WTC11 (cell line): ENCODE data around the gene MAST4. TPM values are rescaled to one million over a fixed set of nuclear protein-coding genes. Genes with fewer than 3 reads are reported as not detected.

Experiments used
- ATAC-seq: fragments of 200-7000 bp; cut with Tn5 transposase; 2 replicates; pipeline ENCODE4 v1.10.0; 2021; ENCODE audit warnings: mild to moderate bottlenecking, moderate library complexity
- CTCF ChIA-PET: fragments of 300-600 bp; sonication (Branson Sonifier 250); formaldehyde crosslinking; loops from one replicate; lab custom pipeline; 2021; ENCODE audit warnings: antibody characterized with exemption; lab: Charles Lee
- POLR2A ChIA-PET: fragments of 350-600 bp; sonication (Branson Sonifier 250); formaldehyde crosslinking; loops from one replicate; lab custom pipeline; 2021; ENCODE audit warnings: antibody characterized with exemption; lab: Charles Lee
- DNase-seq: peaks from one replicate; pipeline ENCODE4 v3.0.0; 2021; ENCODE audit warnings: low spot score
- H3K27ac Mint-ChIP-seq: 2 replicates; pipeline ENCODE4 v1.8.0; 2021; ENCODE audit warnings: mixed read lengths
- H3K27me3 Mint-ChIP-seq: 2 replicates; pipeline ENCODE4 v1.8.0; 2021; ENCODE audit warnings: low read depth, mild to moderate bottlenecking, moderate library complexity, mixed read lengths
- H3K36me3 Mint-ChIP-seq: 2 replicates; pipeline ENCODE4 v1.8.0; 2021; ENCODE audit warnings: mixed read lengths
- H3K4me1 Mint-ChIP-seq: 2 replicates; pipeline ENCODE4 v1.8.0; 2022; ENCODE audit warnings: mixed read lengths
- H3K4me3 Mint-ChIP-seq: 2 replicates; pipeline ENCODE4 v1.8.0; 2021; ENCODE audit warnings: mild to moderate bottlenecking, moderate library complexity, mixed read lengths
- H3K9me3 Mint-ChIP-seq: 2 replicates; pipeline ENCODE4 v1.8.0; 2021; ENCODE audit warnings: mixed read lengths
- AFF4 ChIP-seq: sonication (generic); formaldehyde crosslinking; IDR thresholded peaks from 2 replicates; pipeline ENCODE4 v1.8.1; 2023; ENCODE audit warnings: mild to moderate bottlenecking, missing genetic modification reagents, borderline replicate concordance
- CBFB ChIP-seq: sonication (generic); formaldehyde crosslinking; IDR thresholded peaks from 2 replicates; pipeline ENCODE4 v1.8.1; 2022; ENCODE audit warnings: mild to moderate bottlenecking, low read depth, missing genetic modification reagents
- ELF4 ChIP-seq: sonication (generic); formaldehyde crosslinking; IDR thresholded peaks from 2 replicates; pipeline ENCODE4 v1.8.1; 2022; ENCODE audit warnings: low read depth, mild to moderate bottlenecking, moderate library complexity, missing genetic modification reagents
- FOXP1 ChIP-seq: sonication (generic); formaldehyde crosslinking; IDR thresholded peaks from 2 replicates; pipeline ENCODE4 v1.8.0; 2022; ENCODE audit warnings: missing genetic modification reagents, mild to moderate bottlenecking, moderate library complexity, borderline replicate concordance
- GTF2I ChIP-seq: fragments of 250-450 bp; sonication (Bioruptor Pico); conservative IDR thresholded peaks from 2 replicates; pipeline ENCODE4 v1.4.0; 2021; ENCODE audit warnings: mild to moderate bottlenecking
- IRF2 ChIP-seq: sonication (generic); formaldehyde crosslinking; IDR thresholded peaks from 2 replicates; pipeline ENCODE4 v1.8.0; 2022; ENCODE audit warnings: low read depth, missing genetic modification reagents, borderline replicate concordance
- JUN ChIP-seq: sonication (generic); formaldehyde crosslinking; IDR thresholded peaks from 2 replicates; pipeline ENCODE4 v1.8.0; 2023; ENCODE audit warnings: mild to moderate bottlenecking, missing genetic modification reagents
- MLX ChIP-seq: sonication (generic); formaldehyde crosslinking; IDR thresholded peaks from 2 replicates; pipeline ENCODE4 v1.8.1; 2023; ENCODE audit warnings: mild to moderate bottlenecking, missing genetic modification reagents, moderate library complexity
- NR2C2 ChIP-seq: sonication (generic); formaldehyde crosslinking; IDR thresholded peaks from 2 replicates; pipeline ENCODE4 v1.8.0; 2022; ENCODE audit warnings: mild to moderate bottlenecking, missing genetic modification reagents
- OVOL2 ChIP-seq: fragments of 250-450 bp; sonication (Bioruptor Pico); IDR thresholded peaks from 2 replicates; pipeline ENCODE4 v1.9.0; 2021; ENCODE audit warnings: mild to moderate bottlenecking, borderline replicate concordance
- PREB ChIP-seq: sonication (generic); formaldehyde crosslinking; IDR thresholded peaks from 2 replicates; pipeline ENCODE4 v1.8.1; 2022; ENCODE audit warnings: mild to moderate bottlenecking, missing genetic modification reagents, moderate library complexity, borderline replicate concordance
- SMAD3 ChIP-seq: sonication (generic); formaldehyde crosslinking; IDR thresholded peaks from 2 replicates; pipeline ENCODE4 v1.8.0; 2022; ENCODE audit warnings: missing genetic modification reagents, mild to moderate bottlenecking, borderline replicate concordance
- TCF7 ChIP-seq: sonication (generic); formaldehyde crosslinking; IDR thresholded peaks from 2 replicates; pipeline ENCODE4 v1.8.0; 2022; ENCODE audit warnings: mild to moderate bottlenecking, low read depth, missing genetic modification reagents, moderate library complexity
- TP53 ChIP-seq: sonication (generic); formaldehyde crosslinking; IDR thresholded peaks from 2 replicates; pipeline ENCODE4 v1.8.1; 2023; ENCODE audit warnings: mild to moderate bottlenecking, missing genetic modification reagents
- USF2 ChIP-seq: sonication (generic); formaldehyde crosslinking; IDR thresholded peaks from 2 replicates; pipeline ENCODE4 v1.8.1; 2023; ENCODE audit warnings: mild to moderate bottlenecking, missing genetic modification reagents, moderate library complexity
- ZNF138 ChIP-seq: sonication (generic); formaldehyde crosslinking; conservative IDR thresholded peaks from 2 replicates; pipeline ENCODE4 v1.8.1; 2022; ENCODE audit warnings: mild to moderate bottlenecking, moderate library complexity, missing genetic modification reagents
- ZNF263 ChIP-seq: sonication (generic); formaldehyde crosslinking; IDR thresholded peaks from 2 replicates; pipeline ENCODE4 v1.8.1; 2022; ENCODE audit warnings: low read depth, mild to moderate bottlenecking, moderate library complexity, missing genetic modification reagents
- ZNF671 ChIP-seq: fragments of 250-450 bp; sonication (Bioruptor Pico); IDR thresholded peaks from 2 replicates; pipeline ENCODE4 v1.8.0; 2021; ENCODE audit warnings: mild to moderate bottlenecking
- total RNA-seq: library from RNA; stranded (reverse); gene quantifications from 3 replicates; pipeline ENCODE4 v1.2.3, GENCODE V29; 2021
- TF ChIP-seq, protein P1 (sequence below): fragments of 250-450 bp; sonication (Bioruptor Pico); IDR thresholded peaks from 2 replicates; pipeline ENCODE4 v1.9.0; 2021; ENCODE audit warnings: mild to moderate bottlenecking, borderline replicate concordance
- TF ChIP-seq, protein P2 (sequence below): sonication (generic); formaldehyde crosslinking; IDR thresholded peaks from 2 replicates; pipeline ENCODE4 v1.8.1; 2022; ENCODE audit warnings: missing genetic modification reagents, borderline replicate concordance

MAST4 gene
- total RNA-seq, 1 experiment from 2014 or later: 8.0 TPM

GRCh38 chr5:66644111-66644510 is 47.9 kb downstream of the MAST4 start (continued):
- TF ChIP-seq, protein P1, sequence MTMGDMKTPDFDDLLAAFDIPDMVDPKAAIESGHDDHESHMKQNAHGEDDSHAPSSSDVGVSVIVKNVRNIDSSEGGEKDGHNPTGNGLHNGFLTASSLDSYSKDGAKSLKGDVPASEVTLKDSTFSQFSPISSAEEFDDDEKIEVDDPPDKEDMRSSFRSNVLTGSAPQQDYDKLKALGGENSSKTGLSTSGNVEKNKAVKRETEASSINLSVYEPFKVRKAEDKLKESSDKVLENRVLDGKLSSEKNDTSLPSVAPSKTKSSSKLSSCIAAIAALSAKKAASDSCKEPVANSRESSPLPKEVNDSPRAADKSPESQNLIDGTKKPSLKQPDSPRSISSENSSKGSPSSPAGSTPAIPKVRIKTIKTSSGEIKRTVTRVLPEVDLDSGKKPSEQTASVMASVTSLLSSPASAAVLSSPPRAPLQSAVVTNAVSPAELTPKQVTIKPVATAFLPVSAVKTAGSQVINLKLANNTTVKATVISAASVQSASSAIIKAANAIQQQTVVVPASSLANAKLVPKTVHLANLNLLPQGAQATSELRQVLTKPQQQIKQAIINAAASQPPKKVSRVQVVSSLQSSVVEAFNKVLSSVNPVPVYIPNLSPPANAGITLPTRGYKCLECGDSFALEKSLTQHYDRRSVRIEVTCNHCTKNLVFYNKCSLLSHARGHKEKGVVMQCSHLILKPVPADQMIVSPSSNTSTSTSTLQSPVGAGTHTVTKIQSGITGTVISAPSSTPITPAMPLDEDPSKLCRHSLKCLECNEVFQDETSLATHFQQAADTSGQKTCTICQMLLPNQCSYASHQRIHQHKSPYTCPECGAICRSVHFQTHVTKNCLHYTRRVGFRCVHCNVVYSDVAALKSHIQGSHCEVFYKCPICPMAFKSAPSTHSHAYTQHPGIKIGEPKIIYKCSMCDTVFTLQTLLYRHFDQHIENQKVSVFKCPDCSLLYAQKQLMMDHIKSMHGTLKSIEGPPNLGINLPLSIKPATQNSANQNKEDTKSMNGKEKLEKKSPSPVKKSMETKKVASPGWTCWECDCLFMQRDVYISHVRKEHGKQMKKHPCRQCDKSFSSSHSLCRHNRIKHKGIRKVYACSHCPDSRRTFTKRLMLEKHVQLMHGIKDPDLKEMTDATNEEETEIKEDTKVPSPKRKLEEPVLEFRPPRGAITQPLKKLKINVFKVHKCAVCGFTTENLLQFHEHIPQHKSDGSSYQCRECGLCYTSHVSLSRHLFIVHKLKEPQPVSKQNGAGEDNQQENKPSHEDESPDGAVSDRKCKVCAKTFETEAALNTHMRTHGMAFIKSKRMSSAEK (CRISPR knock-in tag): no peak
- TF ChIP-seq ZNF138 (no peak), ELF4 (CRISPR knock-in tag) (no peak), MLX (CRISPR knock-in tag) (no peak), PREB (CRISPR knock-in tag) (no peak), GTF2I (CRISPR knock-in tag) (no peak), USF2 (CRISPR knock-in tag) (no peak)

DNA sequence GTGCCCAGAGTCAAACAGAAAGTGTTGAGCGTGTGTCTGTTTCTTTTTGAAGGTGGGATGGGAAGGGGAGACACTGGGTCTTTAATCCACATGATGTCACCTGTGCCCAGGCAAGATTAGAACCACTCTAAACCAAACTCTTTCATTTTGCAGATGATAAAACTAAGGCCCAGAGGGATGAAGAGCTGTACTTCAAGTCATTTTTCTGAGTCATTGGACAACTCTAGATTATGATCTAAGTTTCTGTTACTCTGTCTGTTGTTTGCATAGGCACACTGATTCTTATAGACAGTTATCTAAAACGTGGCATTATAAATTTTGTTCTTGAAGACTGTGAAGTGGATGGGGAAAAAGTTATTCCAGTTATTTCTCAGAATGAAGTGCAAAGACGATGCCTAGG is 48.8 kb downstream of the MAST4 start:
- H3K27me3 Mint-ChIP-seq: no peaks in the 10 kb centered on the region
- H3K36me3 Mint-ChIP-seq: no peaks in the 10 kb centered on the region
- ATAC-seq (no peak), DNase-seq (no peak)
- no peak overlapping the region for H3K27ac Mint-ChIP-seq
- H3K4me3 Mint-ChIP-seq: no peak overlapping the region
- ChIA-PET POLR2A (no interaction called here), CTCF (no interaction called here)
- TF ChIP-seq, protein P2, sequence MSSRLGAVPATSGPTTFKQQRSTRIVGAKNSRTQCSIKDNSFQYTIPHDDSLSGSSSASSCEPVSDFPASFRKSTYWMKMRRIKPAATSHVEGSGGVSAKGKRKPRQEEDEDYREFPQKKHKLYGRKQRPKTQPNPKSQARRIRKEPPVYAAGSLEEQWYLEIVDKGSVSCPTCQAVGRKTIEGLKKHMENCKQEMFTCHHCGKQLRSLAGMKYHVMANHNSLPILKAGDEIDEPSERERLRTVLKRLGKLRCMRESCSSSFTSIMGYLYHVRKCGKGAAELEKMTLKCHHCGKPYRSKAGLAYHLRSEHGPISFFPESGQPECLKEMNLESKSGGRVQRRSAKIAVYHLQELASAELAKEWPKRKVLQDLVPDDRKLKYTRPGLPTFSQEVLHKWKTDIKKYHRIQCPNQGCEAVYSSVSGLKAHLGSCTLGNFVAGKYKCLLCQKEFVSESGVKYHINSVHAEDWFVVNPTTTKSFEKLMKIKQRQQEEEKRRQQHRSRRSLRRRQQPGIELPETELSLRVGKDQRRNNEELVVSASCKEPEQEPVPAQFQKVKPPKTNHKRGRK (CRISPR knock-in tag): no peak
- TF ChIP-seq CBFB (CRISPR knock-in tag): no peak
- no peak for TF ChIP-seq JUN (CRISPR knock-in tag)
- TF ChIP-seq TCF7 (CRISPR knock-in tag): no peak
- no peak for TF ChIP-seq NR2C2 (CRISPR knock-in tag)
- no peak for TF ChIP-seq SMAD3 (CRISPR knock-in tag)
- no peak for TF ChIP-seq IRF2 (CRISPR knock-in tag)
- no peak for TF ChIP-seq OVOL2
- TF ChIP-seq ZNF671: no peak
- TF ChIP-seq AFF4 (CRISPR knock-in tag): no peak
- TF ChIP-seq FOXP1 (CRISPR knock-in tag): no peak
- TF ChIP-seq ZNF263 (CRISPR knock-in tag): no peak
- no peak for TF ChIP-seq TP53 (CRISPR knock-in tag)
- H3K9me3 Mint-ChIP-seq: peaks cover 3% of the 10 kb centered on the region
- H3K4me1 Mint-ChIP-seq: peaks cover 6% of the 10 kb centered on the region
